HG03571 (cell line): ENCODE results near the gene INTS1.

ENCODE experiments used
- ATAC-seq: cut with Tn5 transposase; IDR thresholded peaks from one replicate; pipeline ENCODE4 v1.9.1; 2021; ENCODE audit not compliant: unreplicated experiment

The INTS1 gene

DNA sequence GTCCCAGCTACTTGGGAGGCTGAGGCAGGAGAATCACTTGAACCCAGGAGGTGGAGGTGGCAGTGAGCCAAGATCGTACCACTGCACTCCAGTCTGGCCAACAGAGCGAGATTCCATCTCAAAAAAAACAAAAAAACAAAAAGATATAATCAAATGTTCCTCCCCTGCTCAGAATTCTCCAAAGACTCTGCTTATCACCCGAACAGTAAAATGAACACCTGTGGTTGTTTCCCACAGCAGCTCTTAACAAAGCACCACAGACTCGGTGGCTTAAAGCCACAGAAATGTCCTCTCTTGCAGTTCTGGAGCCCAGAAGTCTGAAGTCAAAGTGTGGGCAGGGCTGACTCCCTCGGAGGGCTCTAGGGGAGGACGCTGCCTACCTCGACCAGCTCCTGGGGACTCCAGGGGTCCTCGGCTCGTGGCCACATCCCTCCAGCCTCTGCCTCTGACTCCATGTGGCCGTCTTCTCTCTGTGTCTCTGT, 4.1 kb upstream of the INTS1 start:
- ATAC-seq: no peak

DNA sequence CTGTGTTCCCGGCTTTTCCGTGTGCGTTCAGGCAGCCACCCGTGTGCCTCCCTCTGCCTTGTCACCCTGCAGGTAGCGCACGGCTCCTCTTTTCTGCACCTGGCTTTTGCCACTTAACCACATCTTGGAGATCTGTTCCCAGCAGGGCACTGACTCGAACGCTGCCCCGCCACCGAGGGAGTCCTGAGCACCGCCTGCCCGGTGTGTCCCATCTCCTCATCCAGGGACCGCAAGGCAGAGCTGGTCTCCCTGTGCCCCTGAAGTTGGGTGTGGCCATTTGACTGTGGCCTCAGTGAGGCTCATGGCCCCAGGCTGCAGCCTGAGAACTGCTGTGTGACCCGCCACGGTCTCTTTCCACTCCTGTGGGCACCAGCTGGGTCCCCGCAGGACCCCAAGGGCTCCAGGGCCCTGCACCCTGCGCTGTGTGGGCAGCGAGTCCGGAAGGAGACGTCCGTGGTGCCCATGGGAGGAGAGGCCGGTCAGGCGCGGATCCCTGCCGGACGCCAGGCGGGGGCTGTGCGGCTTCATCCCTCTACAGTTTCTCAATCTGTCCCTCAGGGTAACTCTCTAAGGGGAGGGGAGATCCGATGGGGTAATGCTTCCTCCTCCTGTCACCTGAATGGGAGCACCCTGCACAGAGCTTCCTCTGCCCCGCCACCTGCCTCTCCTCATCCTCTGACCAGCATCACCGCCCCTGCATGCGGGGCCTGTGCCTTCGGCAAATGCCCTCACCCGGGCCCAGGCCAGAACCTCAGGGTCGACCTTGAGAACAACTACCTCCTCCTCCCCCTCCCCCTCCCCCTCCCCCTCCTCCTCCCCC, 1.8 kb upstream of the INTS1 start:
- no peak for ATAC-seq

DNA sequence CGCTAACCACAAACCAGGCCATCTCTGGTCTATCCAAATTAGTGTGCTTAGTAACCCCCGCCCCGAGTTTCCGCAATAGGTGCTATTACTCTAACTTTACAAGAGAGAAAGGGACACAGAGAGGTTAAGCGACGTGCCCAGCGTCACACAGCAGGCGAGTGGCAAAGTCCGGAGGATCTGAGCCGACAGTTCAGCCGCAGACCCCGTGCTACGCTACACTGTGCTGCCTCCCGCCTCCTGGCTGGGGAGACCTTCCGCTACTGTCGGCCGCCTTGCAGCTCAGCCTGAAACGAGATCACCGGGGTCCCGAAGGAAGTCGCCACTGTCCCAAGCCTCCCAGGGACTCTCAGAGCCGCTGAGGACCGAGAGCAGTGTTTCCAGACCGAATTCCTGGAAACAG, 799 bp downstream of the INTS1 start:
- ATAC-seq: no peak

DNA sequence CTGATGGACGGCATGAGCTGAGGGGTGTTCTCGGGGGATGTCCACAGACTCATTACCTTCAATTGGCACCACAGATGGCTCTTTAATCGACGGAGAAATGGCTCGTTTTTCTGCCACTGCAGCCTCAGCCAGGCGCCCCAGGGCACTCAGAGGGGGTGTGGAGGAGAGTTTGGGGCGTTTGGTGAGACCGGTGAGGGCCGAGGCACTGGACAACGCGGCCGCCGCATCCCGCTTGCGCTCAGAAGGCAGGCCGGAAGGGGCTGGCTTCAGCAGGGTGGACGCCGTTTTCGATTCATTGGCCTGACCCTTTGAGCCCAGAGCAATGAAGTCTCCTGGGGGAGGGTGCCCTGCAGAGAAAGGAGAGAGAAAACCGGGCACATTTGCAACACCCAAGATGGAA, 1.3 kb downstream of the INTS1 start:
- ATAC-seq: no peak

DNA sequence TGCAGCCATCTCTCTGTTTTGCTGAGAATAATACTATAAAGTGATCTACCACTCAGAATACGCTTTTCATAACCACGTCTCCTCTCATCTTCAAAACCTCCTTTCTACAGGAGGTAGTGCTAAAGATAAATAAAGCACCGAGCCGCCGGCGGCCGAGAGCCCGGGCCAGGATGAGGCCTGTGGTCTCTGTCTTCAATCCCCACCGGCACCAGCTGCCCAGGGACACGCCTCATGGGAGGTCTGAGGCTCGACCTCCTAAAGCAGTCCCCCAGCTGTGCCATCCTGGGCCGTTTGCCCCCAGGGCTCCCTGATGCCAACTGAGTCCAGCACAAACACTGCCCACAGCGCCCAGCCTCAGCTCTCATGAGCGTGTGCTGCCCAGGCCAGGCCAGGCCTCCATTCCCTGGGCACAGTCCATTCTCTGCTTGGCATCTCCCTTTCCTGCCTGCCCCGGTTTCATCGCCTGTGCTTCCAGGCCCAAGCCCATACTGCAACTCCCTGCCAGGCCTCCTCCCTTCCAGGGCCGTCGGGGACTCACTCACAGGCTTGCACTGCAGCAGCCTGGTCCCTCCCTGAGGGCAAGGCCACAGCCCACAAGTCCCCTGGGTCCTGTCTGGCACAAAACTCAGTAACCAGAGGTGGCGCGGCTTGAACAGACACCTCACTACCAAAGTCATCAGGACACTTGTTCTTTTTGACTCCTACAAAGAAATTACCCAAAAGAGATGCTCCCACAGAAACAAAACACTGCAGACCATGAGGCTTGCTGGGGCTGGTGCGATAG, 2.5 kb downstream of the INTS1 start:
- ATAC-seq: no peak

DNA sequence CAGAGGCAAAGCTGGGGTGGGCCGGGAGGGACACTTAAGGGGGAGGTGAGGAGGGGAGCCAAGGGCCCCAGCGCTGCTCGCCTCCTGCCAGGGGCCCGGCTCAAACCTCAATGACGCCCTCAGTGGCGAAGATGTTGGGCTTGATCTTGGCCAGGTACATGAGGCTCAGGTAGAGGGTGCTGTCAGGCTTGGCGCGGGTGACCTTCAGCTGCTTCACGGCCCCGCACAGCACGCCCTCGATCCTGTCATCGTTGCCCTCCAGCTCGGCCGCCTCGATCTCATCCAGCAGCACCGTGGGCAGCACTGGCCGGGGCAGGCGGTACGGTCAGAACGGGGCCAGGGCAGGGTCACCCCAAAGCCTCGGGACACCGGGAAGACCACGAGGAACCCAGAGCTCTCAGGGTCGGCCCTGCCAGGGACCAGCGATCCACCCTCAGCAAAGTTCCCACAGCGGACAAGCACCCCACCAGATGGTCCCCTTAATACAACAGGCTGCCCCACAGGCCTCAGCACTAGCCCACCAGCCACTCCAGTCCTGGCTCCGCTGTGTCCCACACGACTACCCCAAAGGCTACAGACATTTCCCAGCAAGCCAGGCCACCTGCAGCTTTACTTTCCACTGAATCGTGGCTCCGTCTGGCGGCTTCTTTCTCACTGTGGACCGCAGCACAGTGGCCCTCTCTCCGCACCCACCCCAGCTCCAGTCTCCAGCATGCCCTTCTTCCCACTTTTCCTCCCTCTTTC, 4.0 kb downstream of the INTS1 start:
- ATAC-seq: no peak

DNA sequence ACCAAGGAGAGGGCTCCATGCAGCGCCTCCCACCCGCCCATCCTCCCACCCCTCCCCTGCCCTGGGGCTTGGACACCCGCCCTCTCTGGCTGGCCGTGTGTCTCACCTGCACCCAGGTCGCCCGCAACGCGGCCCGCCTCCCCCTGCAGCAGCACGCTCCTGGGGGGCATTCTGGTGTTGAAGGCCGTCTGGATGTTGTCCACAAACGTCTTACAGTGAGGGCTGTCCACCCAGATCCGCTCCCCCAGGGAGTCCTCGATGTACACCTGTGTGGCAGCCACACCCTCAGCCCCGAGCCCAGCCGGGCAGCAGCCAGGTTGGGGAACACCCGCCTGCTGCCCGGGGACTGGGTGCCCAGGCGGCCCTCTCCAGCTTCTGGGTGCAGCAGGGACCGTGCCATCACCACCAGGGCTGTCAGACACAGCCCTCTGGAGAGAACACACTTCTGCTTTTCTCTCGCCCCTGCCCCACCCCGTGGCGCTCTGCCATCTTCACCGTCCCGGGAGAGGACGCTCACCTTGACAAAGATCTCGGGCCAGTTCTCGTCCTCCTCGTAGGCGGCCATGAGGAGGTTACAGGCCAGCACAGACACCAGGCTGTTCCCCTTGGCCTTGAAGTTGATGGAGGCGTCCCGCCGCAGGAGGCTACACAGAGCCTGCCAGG, 4.7 kb downstream of the INTS1 start:
- no peak for ATAC-seq

DNA sequence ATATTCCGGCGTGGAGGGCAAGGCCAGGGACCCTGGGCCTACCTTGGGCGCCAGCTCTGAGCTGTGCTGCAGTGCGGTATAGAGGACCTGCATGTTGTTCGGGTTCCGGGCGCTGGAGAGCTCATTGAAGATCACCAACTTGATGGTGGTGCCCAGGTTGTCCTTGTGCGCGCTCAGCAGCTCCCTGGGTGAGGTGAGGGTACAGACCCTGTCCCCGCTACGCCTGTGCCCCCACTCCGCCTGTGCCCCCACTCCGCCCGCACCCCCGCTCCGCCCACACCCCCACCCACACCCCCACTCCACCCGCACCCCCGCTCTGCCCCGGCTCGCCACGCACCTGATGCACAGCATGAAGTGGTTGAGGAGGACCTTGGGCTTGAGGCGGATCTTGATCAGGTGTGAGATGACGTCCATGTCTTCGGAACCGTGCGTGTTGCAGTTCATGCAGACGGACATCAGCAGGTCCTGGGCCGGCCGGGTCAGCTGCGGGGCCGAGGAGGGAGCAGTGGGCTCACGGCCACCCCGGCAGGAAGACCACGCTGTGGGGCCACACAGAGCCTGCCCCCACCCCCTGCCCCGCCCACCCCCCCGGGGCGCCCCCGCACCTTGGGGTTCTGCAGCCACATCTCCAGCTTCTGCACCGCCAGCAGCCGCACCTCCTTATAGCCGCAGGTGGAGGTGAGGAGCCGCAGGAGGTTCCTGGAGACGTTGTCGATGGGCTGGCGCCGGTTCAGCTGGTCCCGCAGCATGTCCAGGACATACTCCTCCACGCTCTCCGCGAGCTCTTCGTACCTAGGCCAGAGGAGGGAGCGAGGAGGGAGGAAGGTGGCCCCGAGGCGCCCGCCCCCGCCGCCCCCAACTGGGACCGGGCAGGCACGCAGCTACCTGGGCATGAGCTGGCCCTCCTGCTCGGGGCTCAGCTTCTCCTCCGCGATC, 5.6 kb downstream of the INTS1 start:
- ATAC-seq: no peak

DNA sequence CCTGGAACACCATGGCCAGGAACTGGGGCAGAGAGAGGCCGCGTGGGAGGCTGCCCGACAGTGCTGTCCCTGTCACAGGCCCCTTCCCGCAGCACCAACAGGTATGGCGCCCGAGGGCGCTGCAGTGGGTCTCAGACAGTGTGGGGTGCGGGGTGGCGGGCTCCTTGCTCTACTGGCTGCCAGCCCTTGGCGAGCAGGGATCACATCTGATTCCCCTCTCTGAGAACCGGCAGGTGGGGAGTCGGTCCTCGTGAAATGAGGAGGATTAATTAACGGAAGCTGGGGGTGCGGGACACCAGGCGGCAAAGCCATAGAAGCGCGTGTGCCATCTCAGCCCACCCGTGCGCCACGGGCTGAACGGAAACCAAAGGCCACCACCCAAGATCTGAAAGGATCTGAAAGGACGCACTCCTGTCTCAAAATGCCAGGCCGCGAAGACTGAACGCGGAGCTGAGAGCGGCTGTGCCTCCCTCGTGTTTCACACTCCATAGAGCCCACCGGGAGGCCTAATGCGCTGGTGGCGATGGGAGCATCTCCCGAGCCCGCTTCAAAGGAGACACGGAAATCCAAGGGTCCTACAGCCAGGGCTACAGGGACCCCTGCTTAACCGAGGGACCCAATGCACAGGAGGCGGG, 6.8 kb downstream of the INTS1 start:
- ATAC-seq: no peak

DNA sequence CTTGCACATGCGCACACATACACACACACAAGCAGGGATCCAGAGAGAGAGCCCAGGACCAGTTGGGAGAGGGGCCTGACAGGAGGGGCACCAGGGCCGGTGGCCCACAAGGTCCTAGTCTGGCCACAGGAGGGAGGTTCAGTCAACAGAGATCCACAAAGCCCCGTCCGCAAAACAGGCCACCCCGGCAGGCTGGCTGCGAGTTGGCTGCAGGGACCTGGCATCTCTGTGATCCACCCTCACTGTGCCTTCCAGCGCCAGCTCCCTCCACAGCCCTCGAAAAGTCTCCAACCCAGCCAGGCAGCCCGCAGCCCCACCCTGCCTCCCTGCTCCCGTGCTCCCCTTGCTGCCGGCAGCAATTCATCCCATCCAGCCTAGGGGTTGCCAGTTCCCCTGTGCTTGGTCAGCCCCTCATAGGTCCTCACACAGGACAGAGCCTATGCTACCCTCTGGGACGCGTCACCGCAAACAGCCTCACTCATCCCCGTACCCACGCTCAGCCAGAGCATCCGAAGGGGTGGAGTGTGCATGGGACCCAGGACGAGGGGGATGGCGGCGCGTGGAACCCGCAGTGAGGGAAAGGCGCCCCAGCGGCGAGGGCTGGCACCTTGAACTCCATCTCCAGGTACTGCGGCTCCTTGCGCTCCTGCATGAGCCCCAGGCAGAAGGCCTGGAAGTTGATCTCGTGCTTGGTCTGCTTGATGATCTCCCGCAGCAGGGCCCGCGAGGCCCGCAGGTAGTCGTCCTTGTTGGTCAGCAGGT, 7.5 kb downstream of the INTS1 start:
- no peak for ATAC-seq

DNA sequence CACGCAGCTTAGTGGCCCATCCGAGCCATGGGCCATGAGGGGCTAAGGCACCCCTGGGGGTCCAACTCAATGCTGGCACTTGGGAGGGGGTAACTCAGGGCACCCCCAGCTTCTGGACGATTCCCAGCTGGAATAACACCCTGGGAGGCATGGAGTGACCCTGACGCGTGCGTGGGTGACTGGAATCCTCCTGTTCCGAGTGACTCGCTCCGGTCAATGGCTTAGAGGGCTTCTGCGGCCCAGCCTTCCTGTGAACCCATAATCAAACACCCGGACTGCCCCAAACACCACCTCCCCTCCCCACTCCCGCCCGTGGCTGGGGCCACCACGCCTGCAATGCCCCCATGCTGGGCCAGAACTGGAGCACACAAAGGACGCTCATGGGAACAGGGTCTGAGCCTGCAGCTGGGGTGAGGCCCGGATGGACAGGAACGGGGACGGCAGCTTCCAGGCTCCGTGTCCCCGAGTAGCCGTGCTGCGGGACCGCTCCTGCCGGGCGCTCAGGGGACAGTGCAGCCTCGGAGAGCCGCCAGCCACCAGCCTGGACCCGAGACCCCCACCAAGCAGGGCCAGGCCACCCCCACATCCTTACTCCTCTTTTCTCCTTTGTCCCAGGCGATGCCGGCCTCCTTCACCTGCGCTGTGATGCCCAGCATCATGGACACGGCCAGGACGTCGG, 8.5 kb downstream of the INTS1 start:
- no peak for ATAC-seq

DNA sequence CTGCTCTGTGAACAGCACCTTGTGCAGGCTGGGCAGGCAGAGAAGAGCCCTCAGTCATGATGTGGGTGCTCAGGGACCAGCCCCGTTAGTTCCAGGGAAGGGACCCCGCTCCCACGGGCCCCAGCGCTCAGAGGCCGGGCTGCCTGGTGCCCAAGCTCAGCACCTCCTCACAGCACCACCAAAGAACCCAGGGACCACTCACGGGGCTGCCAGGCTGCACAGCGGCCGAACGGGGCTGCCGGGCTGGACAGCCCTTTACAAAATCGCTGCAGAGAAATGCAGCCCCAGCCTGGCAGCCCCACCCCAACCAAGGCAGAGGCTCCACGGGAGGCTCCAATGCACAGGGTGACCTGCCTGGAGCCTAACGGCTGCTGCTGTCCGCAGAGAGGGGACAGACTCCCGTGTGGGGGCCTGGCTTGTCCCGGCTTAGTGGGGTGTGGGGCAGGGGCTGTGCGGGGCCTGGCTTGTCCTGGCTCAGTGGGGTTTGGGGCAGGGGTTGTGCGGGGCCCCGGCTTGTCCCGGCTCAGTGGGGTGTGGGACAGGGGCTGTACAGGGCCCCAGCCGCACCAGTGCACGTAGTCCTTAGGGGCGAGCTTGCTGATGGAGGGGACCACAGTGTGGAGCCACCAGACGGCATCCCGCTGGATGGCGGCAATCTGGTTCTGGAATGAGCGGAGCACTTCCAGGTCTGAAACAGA, 9.2 kb downstream of the INTS1 start:
- ATAC-seq: no peak

DNA sequence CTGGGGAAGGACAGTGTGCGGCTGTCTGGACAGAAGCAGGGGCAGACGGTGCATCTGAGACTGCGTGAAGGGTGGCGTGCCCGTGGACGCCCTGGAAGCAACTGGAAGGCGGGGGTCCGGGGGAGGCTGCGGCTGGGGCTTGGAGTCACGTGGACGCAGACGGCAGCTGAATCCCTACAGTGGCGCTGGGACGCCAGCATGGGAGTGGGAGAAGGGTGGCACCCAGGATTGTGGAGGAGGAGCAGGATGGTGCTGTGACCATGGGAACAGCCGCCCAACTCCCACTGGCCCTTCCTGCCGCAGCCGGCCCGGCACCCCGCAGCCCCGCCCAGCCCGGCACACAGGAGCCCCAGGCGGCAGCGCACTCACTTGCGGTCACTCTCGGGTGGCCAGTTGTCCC, 9.7 kb downstream of the INTS1 start:
- ATAC-seq: no peak

DNA sequence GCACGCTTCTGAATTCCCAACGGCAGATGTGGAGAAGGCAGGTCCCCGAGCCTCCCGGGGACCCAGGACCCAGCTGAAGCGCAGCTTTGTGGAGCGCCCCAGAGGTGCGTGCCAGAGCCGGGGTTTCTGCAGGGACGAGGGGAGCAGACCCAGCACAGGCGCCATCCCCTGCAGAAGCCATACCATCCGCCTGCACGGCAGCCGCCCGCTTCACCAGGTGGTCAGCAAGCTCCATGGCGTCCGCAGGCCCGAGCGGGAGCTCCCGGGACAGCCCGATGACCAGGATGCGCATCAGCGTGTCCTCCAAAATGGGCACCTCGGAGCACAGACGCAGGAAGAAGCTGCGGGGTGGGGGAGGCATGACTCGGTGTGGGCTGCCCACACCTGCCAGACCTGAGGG, 10.6 kb downstream of the INTS1 start:
- no peak for ATAC-seq

DNA sequence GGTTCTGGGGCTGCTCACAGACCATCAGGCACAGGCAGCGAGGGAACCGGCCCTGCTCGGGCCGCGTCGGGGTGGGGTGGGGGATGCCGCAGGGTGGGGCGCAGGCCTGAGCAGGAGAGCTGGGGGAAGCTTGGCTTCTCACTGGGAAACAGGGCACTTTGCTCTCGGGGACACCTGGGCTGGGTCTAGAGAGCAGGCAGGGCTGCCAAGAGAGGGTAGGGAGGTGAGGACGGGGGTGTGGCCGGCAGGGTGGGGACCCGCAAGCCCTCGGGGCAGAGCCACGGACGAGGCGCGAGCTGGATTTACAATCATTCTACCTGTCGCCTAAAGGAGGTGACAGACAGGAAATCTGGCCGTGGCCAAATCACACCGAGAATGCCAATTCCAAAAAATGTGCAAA, 11.1 kb downstream of the INTS1 start:
- ATAC-seq: no peak

DNA sequence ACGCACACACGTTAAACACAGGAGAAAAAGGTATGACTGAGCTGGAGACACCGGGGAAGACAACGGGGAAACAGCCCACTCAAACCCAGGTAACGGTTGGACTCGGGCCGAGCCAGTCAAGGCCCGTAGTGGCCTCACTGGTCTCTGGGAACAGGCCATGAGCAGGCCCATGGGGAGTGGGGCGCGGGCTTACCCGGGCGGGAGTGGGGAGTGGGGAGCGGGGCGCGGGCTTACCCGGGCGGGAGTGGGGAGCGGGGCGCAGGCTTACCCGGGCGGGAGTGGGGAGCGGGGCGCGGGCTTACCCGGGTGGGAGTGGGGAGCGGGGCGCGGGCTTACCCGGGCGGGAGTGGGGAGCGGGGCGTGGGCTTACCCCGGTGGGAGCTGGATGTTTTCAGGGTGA, 11.5 kb downstream of the INTS1 start:
- no peak for ATAC-seq

DNA sequence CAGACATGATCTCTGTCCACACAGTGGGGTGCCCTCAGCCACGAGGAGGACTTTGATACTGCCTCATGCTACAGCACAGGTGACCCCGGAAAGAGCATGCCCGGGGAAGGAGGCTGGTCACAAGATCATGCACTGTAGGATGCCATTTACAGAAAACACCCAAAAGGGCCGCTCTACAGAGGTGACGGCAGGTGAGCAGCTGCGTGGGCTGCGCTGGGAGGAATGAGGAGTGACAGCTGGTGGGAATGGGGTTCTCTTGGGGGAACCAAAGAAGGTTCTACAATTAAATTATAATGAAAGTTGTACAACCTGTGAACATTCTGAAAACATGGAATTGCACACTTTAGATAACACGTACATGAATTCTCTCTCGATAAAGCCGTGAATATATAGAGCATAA, 12.0 kb downstream of the INTS1 start:
- ATAC-seq: no peak

DNA sequence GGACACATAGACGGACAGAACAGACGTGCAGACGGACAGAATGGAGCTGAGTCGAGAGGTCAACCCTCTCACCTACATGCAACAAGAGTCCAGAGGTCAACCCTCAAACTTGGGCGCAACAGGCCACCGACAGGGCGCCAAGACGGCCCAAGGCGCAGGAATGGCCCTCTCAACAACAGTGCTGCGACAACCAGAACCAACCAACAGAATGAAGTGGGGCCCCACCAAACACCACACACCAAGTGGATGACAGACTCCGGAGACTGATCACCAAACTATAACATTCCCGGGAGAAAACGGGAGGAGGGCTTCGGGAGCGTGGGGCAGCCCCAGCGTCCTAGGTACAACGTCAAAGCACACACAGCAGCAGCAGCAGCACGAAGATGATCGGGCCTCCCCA, 13.4 kb downstream of the INTS1 start:
- ATAC-seq: no peak
